Left ventricle myocardium inferior (tissue), 1 donor: ENCODE data around the gene HHIP. TPM values are rescaled to one million over a fixed set of nuclear protein-coding genes. Genes with fewer than 3 reads are reported as not detected.

Experiments
- DNase-seq: peaks from one replicate; pipeline ENCODE4 v3.0.0-alpha.2; 2020
- H3K27ac ChIP-seq: fragments of 200-600 bp; replicated peaks from 2 replicates; pipeline ENCODE4 v1.8.0; 2021
- H3K27me3 ChIP-seq: fragments of 200-600 bp; 2 replicates; pipeline ENCODE4 v1.8.0; 2021; ENCODE audit warnings: low read depth
- H3K36me3 ChIP-seq: fragments of 200-600 bp; 2 replicates; pipeline ENCODE4 v1.8.0; 2021
- H3K4me1 ChIP-seq: fragments of 200-600 bp; 2 replicates; pipeline ENCODE4 v1.8.0; 2021
- H3K4me3 ChIP-seq: fragments of 200-600 bp; 2 replicates; pipeline ENCODE4 v1.8.0; 2021; ENCODE audit warnings: mild to moderate bottlenecking, moderate library complexity
- H3K9me3 ChIP-seq: fragments of 200-600 bp; replicated peaks from 2 replicates; pipeline ENCODE4 v1.8.0; 2021
- intact Hi-C: fragments of 100-400 bp; cut with micrococcal nuclease; formaldehyde crosslinking; loops from one replicate; pipeline ENCODE4 v1.11.0; 2022
- total RNA-seq: library from RNA; stranded (reverse); fragmentation: NEBNext Ultra II Directional; extraction: Animal tissue kit (Norgen Biotek cat#: 25700); gene quantifications from one replicate; pipeline ENCODE4 v1.2.1, GENCODE V29; 2021
- TF ChIP-seq, protein P1 (sequence below): fragments of 200-600 bp; IDR thresholded peaks from 2 replicates; pipeline ENCODE4 v1.8.0; 2021; ENCODE audit warnings: antibody characterized with exemption, mild to moderate bottlenecking, borderline replicate concordance
- donor health status: DM: no; HTN: yes; CAD: no; lungs with severe emphysema.

HHIP gene
- total RNA-seq, 1 donor from 2014 or later = not detected

DNA sequence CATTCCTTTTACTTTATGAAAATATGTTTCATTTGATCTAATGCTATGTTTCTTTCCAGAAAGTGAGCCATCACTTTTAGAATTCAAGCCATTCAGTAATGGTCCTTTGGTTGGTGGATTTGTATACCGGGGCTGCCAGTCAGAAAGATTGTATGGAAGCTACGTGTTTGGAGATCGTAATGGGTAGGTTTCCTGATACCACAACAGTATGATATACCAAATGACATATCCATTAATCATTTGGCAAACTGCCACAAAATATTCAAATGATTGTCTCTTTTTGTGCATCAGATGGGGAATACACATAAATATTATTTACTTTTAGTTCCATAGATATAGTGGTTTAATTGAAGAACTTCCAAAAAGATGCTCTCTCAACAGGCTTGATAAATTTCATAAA is 68.2 kb downstream of the HHIP start:
- Histone ChIP-seq H3K36me3 (no peaks in the 10 kb centered on the region), H3K4me1 (peaks cover 13% of the 10 kb centered on the region), H3K27me3 (no peaks in the 10 kb centered on the region), H3K9me3 (no peaks in the 10 kb centered on the region), H3K27ac (no peak overlapping the region), H3K4me3 (no peak overlapping the region)
- intact Hi-C loops = no loop called here
- TF ChIP-seq, protein P1, sequence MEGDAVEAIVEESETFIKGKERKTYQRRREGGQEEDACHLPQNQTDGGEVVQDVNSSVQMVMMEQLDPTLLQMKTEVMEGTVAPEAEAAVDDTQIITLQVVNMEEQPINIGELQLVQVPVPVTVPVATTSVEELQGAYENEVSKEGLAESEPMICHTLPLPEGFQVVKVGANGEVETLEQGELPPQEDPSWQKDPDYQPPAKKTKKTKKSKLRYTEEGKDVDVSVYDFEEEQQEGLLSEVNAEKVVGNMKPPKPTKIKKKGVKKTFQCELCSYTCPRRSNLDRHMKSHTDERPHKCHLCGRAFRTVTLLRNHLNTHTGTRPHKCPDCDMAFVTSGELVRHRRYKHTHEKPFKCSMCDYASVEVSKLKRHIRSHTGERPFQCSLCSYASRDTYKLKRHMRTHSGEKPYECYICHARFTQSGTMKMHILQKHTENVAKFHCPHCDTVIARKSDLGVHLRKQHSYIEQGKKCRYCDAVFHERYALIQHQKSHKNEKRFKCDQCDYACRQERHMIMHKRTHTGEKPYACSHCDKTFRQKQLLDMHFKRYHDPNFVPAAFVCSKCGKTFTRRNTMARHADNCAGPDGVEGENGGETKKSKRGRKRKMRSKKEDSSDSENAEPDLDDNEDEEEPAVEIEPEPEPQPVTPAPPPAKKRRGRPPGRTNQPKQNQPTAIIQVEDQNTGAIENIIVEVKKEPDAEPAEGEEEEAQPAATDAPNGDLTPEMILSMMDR = no peak
- DNase-seq = no peak

DNA sequence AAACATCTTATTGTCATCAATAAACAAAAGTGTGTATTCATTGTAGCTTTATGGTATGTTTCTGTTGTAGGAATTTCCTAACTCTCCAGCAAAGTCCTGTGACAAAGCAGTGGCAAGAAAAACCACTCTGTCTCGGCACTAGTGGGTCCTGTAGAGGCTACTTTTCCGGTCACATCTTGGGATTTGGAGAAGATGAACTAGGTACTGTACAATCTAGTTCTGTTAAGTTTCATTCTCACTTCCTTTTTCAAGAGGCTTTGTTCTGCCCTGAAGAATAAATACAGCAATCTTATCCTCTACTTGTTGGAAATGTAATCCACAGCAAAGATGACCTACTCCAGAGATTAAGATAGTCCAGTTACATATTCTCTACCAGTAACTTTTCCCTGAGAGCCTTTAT is 69.3 kb downstream of the HHIP start:
- Histone ChIP-seq H3K36me3 (no peaks in the 10 kb centered on the region), H3K9me3 (no peaks in the 10 kb centered on the region), H3K4me1 (peaks cover 4% of the 10 kb centered on the region), H3K4me3 (no peak overlapping the region), H3K27me3 (no peaks in the 10 kb centered on the region), H3K27ac (no peak overlapping the region)
- no peak for DNase-seq
- intact Hi-C loops = no loop called here
- TF ChIP-seq, protein P1 = no peak

DNA sequence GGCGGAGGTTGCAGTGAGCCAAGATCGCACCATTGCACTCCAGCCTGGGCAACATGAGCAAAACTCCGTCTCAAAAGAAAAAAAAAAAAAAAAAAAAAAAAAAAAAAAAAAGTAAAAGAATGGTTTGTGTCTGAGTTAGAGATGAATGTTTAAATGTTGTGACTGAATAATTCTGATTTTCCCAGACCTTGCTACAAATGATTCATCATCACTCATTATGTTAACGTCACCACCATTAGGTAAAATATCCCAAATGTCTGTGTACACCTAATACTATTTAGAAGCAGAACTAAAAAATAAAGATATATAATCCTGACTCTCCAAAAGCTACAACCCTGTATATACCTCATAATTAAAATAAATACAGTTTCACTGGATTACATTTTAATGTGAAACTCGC is 70.8 kb downstream of the HHIP start:
- Histone ChIP-seq H3K27ac (no peak overlapping the region), H3K4me1 (no peaks in the 10 kb centered on the region), H3K9me3 (no peaks in the 10 kb centered on the region), H3K36me3 (no peaks in the 10 kb centered on the region), H3K27me3 (no peaks in the 10 kb centered on the region), H3K4me3 (no peak overlapping the region)
- TF ChIP-seq, protein P1 = no peak
- intact Hi-C loops = no loop called here
- no peak for DNase-seq

DNA sequence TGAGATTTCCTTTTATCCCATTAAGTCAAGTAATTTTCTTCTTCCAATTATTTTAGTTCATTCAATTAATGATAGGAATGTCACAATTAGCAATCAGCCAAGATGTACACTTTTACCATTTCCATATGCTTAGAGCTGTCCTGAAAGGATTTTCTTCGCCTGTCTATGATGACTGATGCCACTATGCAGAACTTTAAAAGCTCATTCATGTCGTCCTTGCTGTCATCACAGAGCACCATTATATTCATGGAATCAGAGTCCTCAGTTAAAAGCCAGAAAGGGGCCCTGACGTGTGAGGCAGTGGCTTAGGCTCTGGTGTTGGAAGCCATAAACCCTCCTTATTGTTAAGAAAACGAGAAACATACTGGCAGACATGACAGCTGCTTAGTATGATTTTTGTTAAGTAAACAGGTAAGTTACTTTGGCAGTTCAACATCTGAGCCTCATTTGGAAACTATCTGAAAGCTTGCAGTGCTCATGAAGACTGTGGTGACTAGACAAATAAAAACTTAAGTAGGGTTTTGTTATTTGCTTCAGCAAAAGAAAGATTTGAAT is 73.1 kb downstream of the HHIP start:
- TF ChIP-seq, protein P1 = no peak
- H3K9me3 ChIP-seq = no peaks in the 10 kb centered on the region
- H3K36me3 ChIP-seq = no peaks in the 10 kb centered on the region
- no peak overlapping the region for H3K4me3 ChIP-seq
- H3K27me3 ChIP-seq = no peaks in the 10 kb centered on the region
- H3K4me1 ChIP-seq = no peaks in the 10 kb centered on the region
- intact Hi-C loops = no loop called here
- no peak for DNase-seq
- no peak overlapping the region for H3K27ac ChIP-seq

DNA sequence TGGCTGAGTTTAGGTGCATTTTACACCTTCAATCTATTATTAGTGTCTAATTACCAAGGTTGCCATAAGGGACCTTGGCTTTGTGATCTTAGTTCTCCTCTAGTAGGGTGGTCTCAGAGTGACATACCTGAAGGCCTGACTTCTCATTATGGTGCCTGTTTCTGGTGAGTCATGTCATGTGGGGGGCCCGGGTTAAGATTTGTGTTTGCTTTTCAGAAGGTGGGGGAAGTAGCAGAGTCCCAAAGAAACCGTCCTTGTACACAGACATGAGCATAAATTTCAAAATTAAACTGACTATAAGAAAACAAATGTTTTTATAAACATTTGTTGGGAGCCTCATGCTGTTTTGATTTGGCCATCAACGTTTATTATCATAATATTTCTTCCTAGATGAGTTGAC is 74.5 kb downstream of the HHIP start:
- Histone ChIP-seq H3K36me3 (no peaks in the 10 kb centered on the region), H3K9me3 (no peaks in the 10 kb centered on the region), H3K27me3 (no peaks in the 10 kb centered on the region), H3K4me3 (no peak overlapping the region), H3K4me1 (no peaks in the 10 kb centered on the region), H3K27ac (no peak overlapping the region)
- TF ChIP-seq, protein P1 = no peak
- intact Hi-C loops = no loop called here
- DNase-seq = no peak

DNA sequence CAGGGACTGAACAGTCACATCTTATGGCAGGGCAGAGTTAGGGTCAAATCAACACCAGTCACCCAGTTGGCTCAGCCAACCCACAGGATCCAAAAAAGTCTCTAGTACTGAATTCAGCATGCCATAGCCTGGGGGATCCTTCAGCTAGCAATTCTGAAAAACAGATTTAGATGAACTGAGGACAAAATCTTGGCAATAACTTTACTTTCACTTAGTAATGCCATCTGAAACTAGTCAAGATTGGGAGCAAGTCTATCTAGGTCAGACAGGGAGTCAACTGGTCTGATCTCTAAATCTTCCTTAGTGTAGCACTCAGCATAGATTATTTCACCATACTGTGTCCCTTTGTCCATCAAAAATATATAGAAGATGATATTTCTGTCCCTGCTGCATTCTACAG is 76.0 kb downstream of the HHIP start:
- DNase-seq = no peak
- Histone ChIP-seq H3K4me1 (no peaks in the 10 kb centered on the region), H3K27me3 (no peaks in the 10 kb centered on the region), H3K4me3 (no peak overlapping the region), H3K27ac (no peak overlapping the region), H3K9me3 (no peaks in the 10 kb centered on the region), H3K36me3 (no peaks in the 10 kb centered on the region)
- TF ChIP-seq, protein P1 = no peak
- intact Hi-C loops = no loop called here
